GM12874 (cell line): ENCODE measurements around the gene PRICKLE4.

Experiments
- CTCF ChIP-seq: IDR thresholded peaks from 2 replicates; pipeline ENCODE4 v1.5.1; 2011; ENCODE audit warnings: low read depth, mild to moderate bottlenecking, control low read depth, low read length, moderate library complexity; ENCODE audit not compliant: insufficient read depth

PRICKLE4 gene

DNA sequence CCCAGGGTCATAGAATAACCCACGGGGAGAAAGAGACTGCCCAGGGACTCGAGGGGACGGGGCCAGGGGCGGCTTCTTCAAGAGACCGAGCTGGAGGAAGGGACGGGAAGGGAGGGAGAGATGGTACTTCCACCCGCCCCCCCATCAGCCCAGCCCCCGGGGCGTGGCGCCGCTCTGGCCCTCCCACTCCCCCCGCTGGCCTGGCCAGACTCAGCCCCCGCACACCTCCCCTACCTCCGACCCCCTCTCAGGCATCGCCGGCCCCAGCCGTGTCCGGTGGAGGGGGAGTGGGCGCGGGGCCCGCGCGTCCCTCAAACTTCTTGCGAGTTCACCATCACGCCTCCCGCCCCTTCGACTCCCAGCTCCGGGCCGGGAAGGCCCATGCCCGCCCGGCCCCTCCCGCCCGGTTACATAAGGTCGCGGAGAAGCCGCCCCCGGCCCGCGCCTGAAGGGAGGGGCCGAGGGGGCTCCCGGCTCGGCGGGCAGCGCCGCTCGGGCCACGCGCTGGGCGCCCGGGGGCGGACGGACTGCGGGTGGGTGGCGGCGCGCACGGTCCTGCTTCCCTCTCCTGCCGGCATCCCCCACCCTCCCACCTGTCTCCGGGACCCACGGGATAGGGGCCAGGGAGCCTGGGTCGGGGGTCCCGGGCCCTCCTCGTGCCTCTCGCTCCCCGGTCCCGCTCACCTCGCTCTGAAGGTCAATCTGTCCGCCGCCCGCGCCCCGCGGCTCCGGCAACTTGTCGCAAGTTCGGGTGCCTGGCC, 45.7 kb upstream of the PRICKLE4 start:
- TF ChIP-seq CTCF, result no peak

GRCh38 chr6:41735427-41736185, 45.0 kb upstream of the PRICKLE4 start, which contains the start of gene TFEB:
TFEB (minus strand) TSS chr6:41735608; CDS start chr6:41691213, 44,395 bp downstream.
- peak; percentile 95 for TF ChIP-seq CTCF

- no peak for TF ChIP-seq CTCF
These were observed 44.3 kb upstream of the PRICKLE4 start for GRCh38 chr6:41736186-41736733.

GRCh38 chr6:41736800-41737555, 43.6 kb upstream of the PRICKLE4 start:
- TF ChIP-seq CTCF, result no peak

- TF ChIP-seq CTCF, result no peak
These were observed 42.9 kb upstream of the PRICKLE4 start for GRCh38 chr6:41737591-41738130.

DNA sequence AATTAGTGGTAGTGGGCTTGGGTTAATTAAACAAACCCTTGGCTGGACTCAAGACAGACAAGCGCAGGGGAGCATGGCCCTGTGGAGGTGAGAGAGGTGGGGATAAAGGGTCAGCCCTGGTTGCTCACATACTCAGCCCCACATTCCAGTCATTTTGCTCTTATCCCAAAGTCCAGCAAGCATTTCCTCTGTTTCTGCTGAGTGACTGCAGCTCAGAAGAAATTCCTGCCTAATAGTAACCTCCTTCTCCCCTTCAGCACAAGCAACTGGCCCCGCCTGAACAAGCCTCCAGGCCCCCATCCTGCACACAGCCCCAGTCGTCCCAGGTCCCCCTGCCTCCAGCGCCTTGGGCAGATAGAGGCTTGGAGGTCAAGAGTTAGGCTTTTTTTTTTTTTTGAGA, 41.5 kb upstream of the PRICKLE4 start:
- TF ChIP-seq CTCF, result no peak
